ENCODE measurements around the gene NRCAM.

- TF ChIP-seq CTCF (IDR thresholded peaks at IDR 0.05) (no peak), POLR2A (IDR thresholded peaks at IDR 0.05) (no peak)
Measured at GRCh38 chr7:108403597-108404217, 52.5 kb downstream of the NRCAM start.
